ENCODE results near the gene EIF3B.

The EIF3B gene

DNA sequence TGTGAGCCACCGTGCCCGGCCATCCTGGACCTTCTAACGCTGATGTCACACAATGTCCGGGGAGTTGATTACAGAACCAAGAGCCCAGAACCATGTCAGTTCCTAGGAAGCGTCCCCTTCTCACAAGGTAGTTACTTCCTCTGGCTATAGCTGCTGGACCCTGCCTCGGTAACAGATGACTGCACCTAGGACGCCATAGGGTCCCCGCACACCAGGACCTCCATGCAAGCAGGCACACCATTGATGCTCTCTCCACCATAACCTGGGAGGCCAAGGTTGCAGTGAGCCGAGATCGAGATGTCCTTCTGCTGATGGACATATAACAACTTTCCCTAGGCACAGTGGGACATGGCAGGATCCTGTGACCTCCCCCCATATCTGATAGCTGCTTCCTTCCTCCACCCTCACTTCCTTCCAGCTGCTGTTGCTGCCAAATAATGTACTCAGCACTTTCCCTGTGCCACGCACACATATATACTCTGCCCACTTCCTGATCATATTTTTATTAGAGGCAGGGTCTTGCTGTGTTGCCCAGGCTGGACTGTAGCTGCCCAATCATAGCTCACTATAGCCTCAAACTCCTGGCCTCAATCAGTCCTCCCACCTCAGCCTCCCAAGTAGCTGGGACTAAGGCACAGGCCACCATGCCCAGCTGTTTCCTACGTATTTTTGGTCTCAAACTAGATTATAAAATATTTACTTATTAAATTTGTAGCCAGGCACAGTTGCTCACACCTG lies 36.9 kb upstream of the EIF3B start:
- Histone ChIP-seq H3K4me1 (ENCODE audit: insufficient read depth, low read length) (peaks cover 18% of the 10 kb centered on the region), H2AFZ (ENCODE audit: low read depth, low read length) (no peak overlapping the region), H4K20me1 (ENCODE audit: insufficient read depth, low read length) (no peaks in the 10 kb centered on the region), H3K36me3 (ENCODE audit: insufficient read depth, low read length) (peaks cover 3% of the 10 kb centered on the region; the same call in 1 of the 2 replicates), H3K9me3 (ENCODE audit: insufficient read depth, low read length, severe bottlenecking) (no peaks in the 10 kb centered on the region), H3K4me2 (ENCODE audit: insufficient read depth, low read length) (no peak overlapping the region), H3K27me3 (ENCODE audit: insufficient read depth, low read length, poor library complexity) (no peaks in the 10 kb centered on the region), H3K79me2 (ENCODE audit: insufficient read depth, low read length) (peaks cover 10% of the 10 kb centered on the region), H3K4me3 (ENCODE audit: low read depth in 1 of 2, low read length in 2 of 2) (no peak overlapping the region), H3K9ac (ENCODE audit: low read depth, low read length) (no peak overlapping the region), H3K27ac (ENCODE audit: low read length) (no peak overlapping the region)
- TF ChIP-seq, protein P1, sequence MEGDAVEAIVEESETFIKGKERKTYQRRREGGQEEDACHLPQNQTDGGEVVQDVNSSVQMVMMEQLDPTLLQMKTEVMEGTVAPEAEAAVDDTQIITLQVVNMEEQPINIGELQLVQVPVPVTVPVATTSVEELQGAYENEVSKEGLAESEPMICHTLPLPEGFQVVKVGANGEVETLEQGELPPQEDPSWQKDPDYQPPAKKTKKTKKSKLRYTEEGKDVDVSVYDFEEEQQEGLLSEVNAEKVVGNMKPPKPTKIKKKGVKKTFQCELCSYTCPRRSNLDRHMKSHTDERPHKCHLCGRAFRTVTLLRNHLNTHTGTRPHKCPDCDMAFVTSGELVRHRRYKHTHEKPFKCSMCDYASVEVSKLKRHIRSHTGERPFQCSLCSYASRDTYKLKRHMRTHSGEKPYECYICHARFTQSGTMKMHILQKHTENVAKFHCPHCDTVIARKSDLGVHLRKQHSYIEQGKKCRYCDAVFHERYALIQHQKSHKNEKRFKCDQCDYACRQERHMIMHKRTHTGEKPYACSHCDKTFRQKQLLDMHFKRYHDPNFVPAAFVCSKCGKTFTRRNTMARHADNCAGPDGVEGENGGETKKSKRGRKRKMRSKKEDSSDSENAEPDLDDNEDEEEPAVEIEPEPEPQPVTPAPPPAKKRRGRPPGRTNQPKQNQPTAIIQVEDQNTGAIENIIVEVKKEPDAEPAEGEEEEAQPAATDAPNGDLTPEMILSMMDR (IDR thresholded peaks at IDR 0.05; ENCODE audit: borderline replicate concordance, extremely low read depth, low read length, poor library complexity, severe bottlenecking), result no peak
- TF ChIP-seq EZH2 (IDR thresholded peaks at IDR 0.05; ENCODE audit: borderline replicate concordance, low read depth, low read length, severe bottlenecking), result no peak
- ATAC-seq (ENCODE audit: insufficient read depth, low read depth) (no peak), DNase-seq (no peak)

DNA sequence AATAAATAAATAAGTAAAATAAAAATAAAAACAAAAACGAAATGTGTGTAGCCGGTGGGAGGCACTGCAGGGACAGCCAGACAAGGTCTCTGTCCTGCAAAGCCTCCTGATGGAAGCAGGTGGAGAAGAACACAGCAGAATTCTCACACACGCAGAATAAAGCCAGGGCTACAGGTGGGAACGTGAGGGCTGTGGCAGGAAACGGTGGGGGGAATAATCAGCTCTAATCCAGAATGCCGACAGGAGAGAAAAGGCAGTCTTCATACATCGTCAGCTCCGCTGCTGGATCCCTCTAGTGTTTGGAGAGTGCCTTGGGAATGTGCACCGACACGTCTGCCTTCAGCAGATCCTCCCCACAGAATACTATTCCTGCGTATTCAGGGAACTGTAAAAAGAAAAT lies 33.6 kb upstream of the EIF3B start:
- Histone ChIP-seq H3K4me1 (ENCODE audit: insufficient read depth, low read length) (no peaks in the 10 kb centered on the region), H3K36me3 (ENCODE audit: insufficient read depth, low read length) (no peaks in the 10 kb centered on the region), H3K27me3 (ENCODE audit: insufficient read depth, low read length, poor library complexity) (no peaks in the 10 kb centered on the region), H4K20me1 (ENCODE audit: insufficient read depth, low read length) (no peaks in the 10 kb centered on the region), H3K4me2 (ENCODE audit: insufficient read depth, low read length) (no peak overlapping the region), H3K27ac (ENCODE audit: low read length) (no peak overlapping the region), H3K79me2 (ENCODE audit: insufficient read depth, low read length) (no peaks in the 10 kb centered on the region), H3K4me3 (ENCODE audit: low read depth in 1 of 2, low read length in 2 of 2) (no peak overlapping the region), H2AFZ (ENCODE audit: low read depth, low read length) (no peak overlapping the region), H3K9ac (ENCODE audit: low read depth, low read length) (no peak overlapping the region), H3K9me3 (ENCODE audit: insufficient read depth, low read length, severe bottlenecking) (no peaks in the 10 kb centered on the region)
- DNase-seq (no peak), ATAC-seq (ENCODE audit: insufficient read depth, low read depth) (no peak)
- no peak for TF ChIP-seq EZH2 (IDR thresholded peaks at IDR 0.05; ENCODE audit: borderline replicate concordance, low read depth, low read length, severe bottlenecking)
- TF ChIP-seq, protein P1 (IDR thresholded peaks at IDR 0.05; ENCODE audit: borderline replicate concordance, extremely low read depth, low read length, poor library complexity, severe bottlenecking), result no peak

DNA sequence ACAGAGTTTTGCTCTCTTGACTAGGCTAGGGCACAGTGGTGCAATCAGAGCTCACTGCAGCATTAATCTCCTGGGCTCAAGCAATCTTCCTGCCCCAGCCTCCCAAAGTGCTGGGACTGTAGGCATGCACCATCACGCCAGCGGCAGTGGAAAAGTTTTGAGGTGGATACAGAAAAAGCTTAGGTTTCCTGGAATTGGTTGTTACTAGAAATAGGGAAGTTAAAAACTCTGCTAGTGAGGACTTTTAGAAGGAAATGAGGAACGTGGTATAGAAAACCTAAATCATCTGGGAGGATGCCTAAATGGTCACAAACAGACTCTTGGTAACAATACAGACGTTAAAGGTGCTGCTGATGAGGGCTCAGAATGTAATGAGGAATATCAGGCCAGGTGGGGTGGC lies 29.5 kb upstream of the EIF3B start:
- no peaks in the 10 kb centered on the region for H3K79me2 ChIP-seq (ENCODE audit: insufficient read depth, low read length)
- no peak overlapping the region for H3K4me3 ChIP-seq (ENCODE audit: low read depth in 1 of 2, low read length in 2 of 2)
- no peaks in the 10 kb centered on the region for H3K27me3 ChIP-seq (ENCODE audit: insufficient read depth, low read length, poor library complexity)
- TF ChIP-seq, protein P1 (IDR thresholded peaks at IDR 0.05; ENCODE audit: borderline replicate concordance, extremely low read depth, low read length, poor library complexity, severe bottlenecking), result no peak
- no peak for TF ChIP-seq EZH2 (IDR thresholded peaks at IDR 0.05; ENCODE audit: borderline replicate concordance, low read depth, low read length, severe bottlenecking)
- no peak overlapping the region for H3K27ac ChIP-seq (ENCODE audit: low read length)
- no peaks in the 10 kb centered on the region for H3K4me1 ChIP-seq (ENCODE audit: insufficient read depth, low read length)
- no peak for DNase-seq
- no peak overlapping the region for H3K9ac ChIP-seq (ENCODE audit: low read depth, low read length)
- H3K9me3 ChIP-seq (ENCODE audit: insufficient read depth, low read length, severe bottlenecking), result no peaks in the 10 kb centered on the region
- no peaks in the 10 kb centered on the region for H3K36me3 ChIP-seq (ENCODE audit: insufficient read depth, low read length)
- H4K20me1 ChIP-seq (ENCODE audit: insufficient read depth, low read length), result no peaks in the 10 kb centered on the region
- no peak for ATAC-seq (ENCODE audit: insufficient read depth, low read depth)
- no peak overlapping the region for H2AFZ ChIP-seq (ENCODE audit: low read depth, low read length)
- H3K4me2 ChIP-seq (ENCODE audit: insufficient read depth, low read length), result no peak overlapping the region

All from DND-41 (cell line).